Esophagus muscularis mucosa (tissue), 3 donors: ENCODE measurements around the gene TESK1.

Experiments used
- CTCF ChIP-seq, 3 experiments: fragments of 200-600 bp in 2 of 3; fragments of 450-650 bp in 1 of 3; sonication (generic) in 2 of 3; IDR thresholded peaks; one replicate each; pipeline ENCODE4 v1.5.1; 2017 to 2019; ENCODE audit warnings: antibody characterized with exemption in 3 of 3, mild to moderate bottlenecking in 2 of 3, moderate library complexity in 1 of 3
- POLR2A ChIP-seq: fragments of 450-650 bp; IDR thresholded peaks from one replicate; pipeline ENCODE4 v1.6.1; 2017; ENCODE audit warnings: antibody characterized with exemption, moderate library complexity, mild to moderate bottlenecking, low read depth

- TF ChIP-seq CTCF (IDR thresholded peaks at IDR 0.05) (no peak), POLR2A (no peak)
Observed at GRCh38 chr9:35605351-35606137, 482 bp downstream of the TESK1 start.
